ENCODE data around the gene PDILT.

PDILT gene

DNA sequence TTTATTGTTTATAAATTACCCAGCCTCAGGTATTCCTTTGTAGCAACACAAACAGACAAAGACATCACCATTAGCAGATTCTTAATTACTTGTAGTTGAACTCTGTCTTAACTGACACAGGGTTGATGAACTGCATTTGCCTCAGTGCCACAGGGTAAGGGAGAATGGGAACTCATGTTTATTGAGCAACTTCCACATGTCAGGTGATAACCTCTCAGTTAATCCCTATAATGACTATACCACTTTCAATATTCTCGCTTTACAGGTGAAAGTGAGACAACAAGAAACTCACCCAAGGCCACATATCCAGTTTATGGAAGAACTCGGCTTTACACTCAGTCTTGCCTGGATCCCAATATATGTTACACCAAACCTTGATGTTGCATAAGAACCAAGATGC is 8.6 kb downstream of the PDILT start:
- TF ChIP-seq, protein P1, sequence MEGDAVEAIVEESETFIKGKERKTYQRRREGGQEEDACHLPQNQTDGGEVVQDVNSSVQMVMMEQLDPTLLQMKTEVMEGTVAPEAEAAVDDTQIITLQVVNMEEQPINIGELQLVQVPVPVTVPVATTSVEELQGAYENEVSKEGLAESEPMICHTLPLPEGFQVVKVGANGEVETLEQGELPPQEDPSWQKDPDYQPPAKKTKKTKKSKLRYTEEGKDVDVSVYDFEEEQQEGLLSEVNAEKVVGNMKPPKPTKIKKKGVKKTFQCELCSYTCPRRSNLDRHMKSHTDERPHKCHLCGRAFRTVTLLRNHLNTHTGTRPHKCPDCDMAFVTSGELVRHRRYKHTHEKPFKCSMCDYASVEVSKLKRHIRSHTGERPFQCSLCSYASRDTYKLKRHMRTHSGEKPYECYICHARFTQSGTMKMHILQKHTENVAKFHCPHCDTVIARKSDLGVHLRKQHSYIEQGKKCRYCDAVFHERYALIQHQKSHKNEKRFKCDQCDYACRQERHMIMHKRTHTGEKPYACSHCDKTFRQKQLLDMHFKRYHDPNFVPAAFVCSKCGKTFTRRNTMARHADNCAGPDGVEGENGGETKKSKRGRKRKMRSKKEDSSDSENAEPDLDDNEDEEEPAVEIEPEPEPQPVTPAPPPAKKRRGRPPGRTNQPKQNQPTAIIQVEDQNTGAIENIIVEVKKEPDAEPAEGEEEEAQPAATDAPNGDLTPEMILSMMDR (IDR thresholded peaks at IDR 0.05; ENCODE audit: low read depth, low read length) = no peak
- H3K4me3 ChIP-seq (ENCODE audit: low read depth, low read length) = no peak overlapping the region

DNA sequence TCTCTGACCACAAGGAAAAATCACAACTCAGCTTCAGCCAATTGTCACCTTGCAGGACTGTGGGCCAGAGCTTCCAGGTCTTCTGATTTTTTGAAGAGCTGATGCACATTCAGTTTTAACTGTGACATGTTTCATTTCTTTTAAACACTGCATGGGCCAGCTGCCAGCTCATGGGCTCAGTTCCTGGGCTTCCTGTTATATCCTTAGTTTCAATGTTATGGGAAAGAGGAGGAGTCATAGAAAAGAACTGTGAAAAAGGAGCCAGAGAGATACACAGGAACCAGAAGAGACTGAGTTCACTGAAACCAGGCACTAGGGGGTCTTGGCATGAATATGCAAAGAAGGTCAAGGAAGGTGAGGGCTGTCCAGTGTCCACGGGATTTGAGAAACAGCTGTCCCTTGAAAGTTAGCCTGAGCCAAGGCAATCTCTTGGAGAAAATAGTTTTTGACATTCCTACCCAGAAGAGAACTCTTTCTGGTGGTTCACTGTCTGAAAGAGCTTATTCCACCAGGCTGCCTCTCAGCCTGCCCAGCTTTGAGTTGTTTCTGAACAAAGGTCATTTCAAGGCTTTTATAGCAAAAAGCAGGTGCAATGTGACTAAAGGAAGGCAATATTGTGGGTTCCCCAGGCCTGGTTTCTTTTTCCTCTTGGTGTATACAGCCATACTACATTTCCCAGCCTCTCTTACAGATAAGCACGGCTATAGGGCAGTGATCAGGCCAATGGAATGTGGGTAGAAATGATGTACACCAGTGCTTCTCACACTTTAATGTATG is 10.5 kb downstream of the PDILT start:
- no peak overlapping the region for H3K4me3 ChIP-seq (ENCODE audit: low read depth, low read length)
- TF ChIP-seq, protein P1 (IDR thresholded peaks at IDR 0.05; ENCODE audit: low read depth, low read length) = no peak

DNA sequence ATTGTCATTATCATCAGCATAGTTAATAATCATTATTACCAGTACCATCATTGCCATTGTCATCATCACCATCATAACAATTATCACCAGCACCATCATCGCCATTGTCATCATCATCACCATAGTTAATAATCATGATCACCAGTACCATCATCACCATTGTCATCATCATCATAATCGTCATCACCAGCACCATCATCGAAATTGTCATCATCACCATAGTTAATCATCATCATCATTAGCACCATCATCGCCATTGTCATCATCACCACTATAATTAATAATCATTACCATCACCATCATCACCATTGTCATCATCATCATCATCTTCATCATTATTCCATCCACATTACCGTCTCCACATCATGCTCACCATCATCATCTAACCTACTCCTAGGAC is 13.5 kb downstream of the PDILT start:
- TF ChIP-seq, protein P1 (IDR thresholded peaks at IDR 0.05; ENCODE audit: low read depth, low read length) = no peak
- no peak overlapping the region for H3K4me3 ChIP-seq (ENCODE audit: low read depth, low read length)

DNA sequence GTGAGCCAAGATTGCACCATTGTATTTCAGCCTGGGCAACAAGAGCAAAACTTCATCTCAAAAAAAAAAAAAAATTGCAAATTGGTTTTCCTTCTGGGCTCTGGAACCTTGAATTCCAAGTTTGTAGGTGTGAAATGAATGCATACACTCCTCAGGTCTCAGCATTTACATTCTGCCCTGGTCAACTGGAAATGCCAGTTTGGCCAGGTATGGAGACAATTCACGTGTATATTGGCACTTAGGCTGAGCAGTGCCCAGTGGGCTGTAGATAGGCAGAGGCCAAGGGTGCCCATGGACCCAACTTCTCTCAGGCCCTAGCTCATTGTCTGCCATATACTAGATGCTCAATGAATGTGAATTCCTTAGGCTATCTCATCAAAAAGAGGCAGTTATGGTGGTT is 15.7 kb downstream of the PDILT start:
- TF ChIP-seq, protein P1 (IDR thresholded peaks at IDR 0.05; ENCODE audit: low read depth, low read length) = no peak
- no peak overlapping the region for H3K4me3 ChIP-seq (ENCODE audit: low read depth, low read length)

GRCh38 chr16:20387978-20388377 is 16.6 kb downstream of the PDILT start:
- TF ChIP-seq, protein P1 (IDR thresholded peaks at IDR 0.05; ENCODE audit: low read depth, low read length) = no peak
- no peak overlapping the region for H3K4me3 ChIP-seq (ENCODE audit: low read depth, low read length)

GRCh38 chr16:20385844-20386832 is 18.4 kb downstream of the PDILT start:
- TF ChIP-seq, protein P1 (IDR thresholded peaks at IDR 0.05; ENCODE audit: low read depth, low read length) = peak; percentile 75

More at GRCh38 chr16:20385844-20386832, 18.4 kb downstream of the PDILT start:
- H3K4me3 ChIP-seq (ENCODE audit: low read depth, low read length) = no peak overlapping the region

Data from WI38 (cell line).